DMS153 (cell line): Measurements from ENCODE around the gene CCM2.
"Not testable (repeated sequence)": the region's sequence is repeated elsewhere in the genome, so short reads cannot be mapped to it uniquely, and the experiment has no call there.

Source experiments
- DNase-seq: peaks from one replicate; lab custom pipeline; 2025; lab: John Stamatoyannopoulos, UW

The CCM2 gene

DNA sequence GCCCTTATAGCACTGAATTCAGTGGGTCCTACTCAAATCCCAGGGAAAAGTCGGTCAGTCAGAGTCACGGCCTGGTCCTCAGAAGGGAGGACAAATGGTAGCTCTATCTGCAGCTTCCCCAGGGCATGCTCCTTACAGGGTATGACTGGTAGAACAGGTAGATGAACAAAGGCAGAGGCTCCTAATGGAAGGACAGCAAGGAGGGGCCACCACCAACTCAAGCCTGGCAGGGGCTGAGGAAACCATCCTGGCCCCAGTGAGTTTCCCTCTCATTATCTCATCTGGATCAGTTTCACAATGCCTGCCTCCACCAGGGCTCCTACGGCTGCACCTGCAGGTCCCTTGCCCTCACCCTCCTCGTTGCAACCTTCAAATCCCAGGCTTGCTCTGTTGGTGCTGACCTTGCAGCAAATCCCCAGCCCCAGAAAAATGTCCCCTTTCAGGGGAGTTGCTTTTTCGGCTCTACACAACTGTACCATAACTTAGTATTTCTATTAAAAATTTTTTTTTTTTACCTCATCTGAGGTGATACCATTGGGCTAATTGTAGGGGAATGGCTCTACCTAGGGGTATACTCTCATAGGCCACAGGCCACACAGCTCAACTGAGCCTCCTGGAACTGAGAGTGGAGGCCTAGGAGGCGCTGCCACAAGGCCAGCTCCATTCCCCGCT, 18.8 kb upstream of the CCM2 start:
- no peak for DNase-seq

DNA sequence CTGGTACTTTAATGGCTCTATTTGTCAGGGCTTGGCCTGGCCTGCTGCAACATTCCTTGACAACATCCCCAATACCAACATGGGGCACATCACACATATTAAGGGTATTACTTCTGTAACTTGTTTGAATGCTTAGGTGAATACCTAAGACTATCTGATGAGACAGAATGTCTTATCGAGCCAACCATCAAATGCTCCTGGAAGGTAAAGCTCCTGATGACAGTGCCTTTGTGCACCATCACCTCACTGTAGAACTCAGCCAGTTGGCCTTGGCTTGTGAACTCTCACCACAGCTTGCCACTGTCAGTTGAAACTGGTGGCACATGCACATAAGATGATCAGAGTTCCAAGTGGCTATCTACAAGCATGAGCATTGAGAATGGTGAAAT, 17.5 kb upstream of the CCM2 start:
- DNase-seq, result no peak

DNA sequence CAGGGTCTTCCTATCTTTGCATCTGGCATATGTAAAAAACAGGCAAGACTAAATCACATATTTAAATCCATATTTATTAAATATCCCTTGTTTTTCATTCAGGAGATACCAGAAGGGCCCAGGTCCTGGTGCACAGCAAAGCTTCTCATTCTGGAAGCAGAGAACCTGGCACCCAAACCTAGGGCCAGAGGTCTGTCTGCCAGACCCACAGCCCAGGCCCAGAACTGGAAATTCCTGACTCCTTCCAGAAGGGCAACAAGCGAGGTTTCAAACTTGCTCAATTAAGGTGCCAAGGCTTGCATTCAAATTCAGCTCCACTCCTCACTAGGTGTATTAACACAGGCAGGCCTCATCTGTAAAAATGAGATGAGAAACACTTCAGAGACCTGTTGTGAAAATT, 17.0 kb upstream of the CCM2 start:
- no peak for DNase-seq

DNA sequence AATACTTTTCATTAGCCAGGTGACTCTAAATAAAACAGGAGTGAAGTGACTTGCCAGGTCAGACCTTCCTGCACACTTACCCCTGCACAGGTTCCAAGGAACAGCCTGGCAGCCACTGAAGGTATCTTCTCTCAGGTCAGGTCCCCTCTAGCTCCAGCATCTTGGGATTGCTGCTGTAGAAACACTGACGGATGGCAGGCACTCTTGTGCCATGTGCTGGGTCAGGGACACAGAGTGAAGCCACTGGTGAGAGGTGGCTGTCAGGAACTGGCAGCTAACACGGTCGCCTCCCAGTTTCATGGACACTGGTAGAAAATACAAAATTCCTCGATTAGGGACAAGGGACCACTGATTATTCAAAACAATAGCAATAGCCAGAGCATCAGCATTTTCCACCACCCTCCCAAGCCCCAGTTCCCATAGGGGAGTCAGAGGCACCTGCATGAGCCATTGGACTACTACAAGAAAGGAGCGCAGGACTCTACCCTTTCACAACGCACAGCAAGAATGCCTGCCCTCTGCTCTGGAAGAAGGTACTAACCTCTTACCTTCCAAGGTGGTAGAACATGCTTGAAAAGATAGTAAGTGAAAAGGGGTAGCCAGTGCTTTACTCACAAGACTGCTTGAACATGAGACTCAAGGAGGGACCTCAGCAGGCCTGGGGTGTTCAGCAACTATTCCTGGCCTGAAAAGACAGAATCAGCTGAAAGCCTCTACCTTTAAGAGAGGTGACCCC, 16.1 kb upstream of the CCM2 start:
- DNase-seq, result no peak

DNA sequence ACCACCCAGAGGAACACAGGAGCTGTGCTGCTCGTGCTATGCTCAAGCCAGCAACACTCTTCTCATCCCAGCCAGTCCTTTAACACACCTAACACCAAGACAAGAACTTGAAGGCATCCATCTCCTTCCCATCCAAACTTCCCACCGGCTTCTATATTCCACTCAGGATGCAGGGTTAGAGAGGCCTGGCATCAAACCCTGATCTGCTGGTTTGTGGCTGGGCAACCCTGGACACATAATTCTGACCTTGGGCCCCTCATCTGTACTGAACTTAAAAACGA, 15.6 kb upstream of the CCM2 start:
- no peak for DNase-seq

DNA sequence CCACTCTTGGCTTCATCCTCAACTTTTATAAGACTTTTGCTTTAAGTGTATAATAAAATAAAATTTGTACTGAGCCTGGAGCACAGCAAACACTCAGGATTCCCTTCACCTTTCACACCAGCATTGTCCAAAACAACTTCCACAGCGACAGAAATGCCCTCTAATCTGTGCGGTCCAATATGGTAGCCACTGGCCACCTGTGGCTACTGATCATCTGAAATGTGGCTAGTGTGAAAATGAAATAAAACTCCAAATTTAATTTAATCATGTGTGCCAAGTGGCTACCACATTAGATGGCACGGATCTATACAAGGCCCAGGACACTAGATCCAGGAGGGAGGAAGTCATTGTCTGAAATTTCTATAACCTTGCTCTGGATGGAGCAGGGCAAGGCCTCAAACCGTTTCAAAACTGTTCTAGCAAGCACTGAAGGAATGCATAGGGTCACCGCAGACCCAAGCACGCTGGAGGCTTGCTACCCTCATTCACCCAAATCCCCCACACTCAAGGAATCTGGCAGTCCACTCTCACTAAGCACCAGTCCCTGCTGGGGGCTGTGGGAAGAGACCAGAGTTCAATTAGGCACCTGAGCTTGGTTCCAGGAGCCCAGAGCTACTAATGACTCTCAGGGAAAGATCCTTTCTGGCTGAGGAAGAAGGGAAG, 14.8 kb upstream of the CCM2 start:
- no peak for DNase-seq

DNA sequence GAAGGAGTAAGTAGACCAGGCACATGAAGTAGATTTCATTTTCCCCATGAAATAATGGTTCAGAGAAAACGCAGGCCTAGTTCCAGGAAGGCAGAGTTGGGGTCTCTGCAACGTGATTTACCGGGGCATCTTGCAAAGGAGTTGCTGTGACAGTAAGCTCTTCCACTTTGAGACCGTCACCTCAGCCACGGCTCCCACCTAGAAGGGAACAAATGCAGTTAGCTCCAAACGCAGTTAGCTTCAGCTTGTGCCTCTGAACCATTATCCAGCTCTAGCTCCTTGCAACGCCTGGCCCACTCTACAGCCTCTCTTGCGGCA, 14.1 kb upstream of the CCM2 start:
- DNase-seq, result no peak

DNA sequence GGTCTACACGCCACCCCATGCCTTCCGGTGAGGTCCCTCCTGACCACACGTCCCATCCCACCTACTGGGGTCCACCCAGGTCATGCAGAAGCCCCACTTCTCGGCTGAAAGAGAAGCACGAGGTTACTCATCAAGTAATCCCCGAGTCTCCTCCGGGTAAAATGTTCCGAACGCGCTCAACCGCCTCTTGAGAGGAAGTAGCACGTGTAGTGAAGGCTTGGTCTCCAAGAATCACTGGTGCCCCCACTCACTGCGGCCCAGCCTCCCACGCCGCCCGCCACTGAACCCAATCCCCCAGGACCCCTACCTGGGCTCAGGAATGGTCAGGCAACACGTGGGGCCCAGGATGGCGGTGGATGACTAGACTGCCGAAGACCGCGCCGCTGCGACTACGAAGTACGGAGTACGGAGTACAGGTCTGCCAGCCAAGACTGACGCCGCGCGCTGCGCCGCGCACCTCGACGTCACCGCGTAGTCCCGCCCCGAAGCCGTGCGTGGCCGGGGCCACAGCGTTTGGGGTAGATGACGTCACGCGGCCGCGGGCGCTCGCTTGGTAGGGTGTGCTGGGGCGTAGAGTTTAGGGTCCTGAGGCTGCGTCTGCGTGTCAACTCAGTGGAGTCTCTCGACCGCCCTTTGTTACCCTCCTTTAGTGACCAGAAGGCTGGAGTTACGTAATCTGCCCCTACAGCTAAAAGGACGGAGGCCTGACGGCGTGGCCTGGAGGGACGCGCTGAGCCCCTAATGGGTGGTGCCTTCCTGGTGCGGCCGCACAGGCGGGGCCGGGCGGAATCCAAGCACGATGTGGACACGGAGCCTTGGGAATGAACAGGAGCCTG, 13.6 kb upstream of the CCM2 start:
- peak; percentile 90 for DNase-seq

DNA sequence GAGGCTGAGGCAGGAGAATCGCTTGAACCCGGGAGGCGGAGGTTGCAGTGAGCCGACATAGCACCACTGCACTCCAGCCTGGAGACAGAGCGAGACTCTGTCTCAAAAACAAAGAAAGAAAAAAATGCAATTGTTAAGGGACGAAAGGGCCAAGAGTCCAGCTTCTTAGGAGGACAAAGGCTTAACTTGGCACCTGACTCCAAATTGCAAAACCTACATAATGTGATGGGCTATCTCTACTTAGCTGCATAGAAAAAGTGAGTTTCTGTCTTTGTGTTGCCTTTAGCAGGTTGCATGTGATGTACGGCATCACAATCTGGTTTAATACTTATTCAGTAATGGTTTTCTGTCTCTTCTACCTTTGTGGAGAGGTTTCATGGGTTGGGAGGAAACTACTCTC, 12.5 kb upstream of the CCM2 start:
- no peak for DNase-seq

DNA sequence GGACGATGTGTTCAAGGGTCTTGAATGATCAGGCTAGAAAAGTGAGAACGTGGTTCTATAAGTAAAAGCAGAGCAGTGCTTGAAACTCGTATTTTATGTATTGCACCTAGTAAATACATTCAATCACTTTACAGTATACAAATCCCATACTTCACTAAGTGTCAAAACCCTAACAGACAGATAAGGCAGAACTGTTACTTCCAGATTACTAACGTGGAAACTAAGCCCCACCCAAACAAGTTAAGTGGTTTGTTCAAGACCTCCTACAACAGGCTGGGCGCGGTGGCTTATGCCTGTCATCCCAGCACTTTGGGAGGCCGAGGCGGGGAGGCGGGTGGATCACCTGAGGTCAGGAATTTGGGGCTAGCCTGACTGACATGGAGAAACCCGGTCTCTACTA, 12.0 kb upstream of the CCM2 start:
- no peak for DNase-seq

DNA sequence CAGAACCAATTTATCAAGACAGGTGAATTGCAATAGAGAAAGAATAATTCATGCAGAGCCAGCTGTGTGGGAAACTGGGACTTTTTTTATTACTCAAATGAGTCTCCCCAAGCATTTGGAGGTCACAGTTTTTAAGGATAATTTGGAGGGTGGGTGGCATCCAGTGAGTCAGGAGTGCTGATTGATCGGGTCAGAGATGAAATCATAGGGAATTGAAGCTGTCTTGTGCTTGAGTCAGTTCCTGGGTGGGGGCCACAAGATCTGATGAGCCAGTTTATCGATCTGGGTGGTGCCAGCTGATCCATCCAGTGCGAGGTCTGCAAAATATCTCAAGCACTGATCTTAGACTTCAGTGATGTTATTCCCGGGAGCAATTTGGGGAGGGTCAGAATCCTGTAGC, 11.3 kb upstream of the CCM2 start:
- DNase-seq, result no peak

DNA sequence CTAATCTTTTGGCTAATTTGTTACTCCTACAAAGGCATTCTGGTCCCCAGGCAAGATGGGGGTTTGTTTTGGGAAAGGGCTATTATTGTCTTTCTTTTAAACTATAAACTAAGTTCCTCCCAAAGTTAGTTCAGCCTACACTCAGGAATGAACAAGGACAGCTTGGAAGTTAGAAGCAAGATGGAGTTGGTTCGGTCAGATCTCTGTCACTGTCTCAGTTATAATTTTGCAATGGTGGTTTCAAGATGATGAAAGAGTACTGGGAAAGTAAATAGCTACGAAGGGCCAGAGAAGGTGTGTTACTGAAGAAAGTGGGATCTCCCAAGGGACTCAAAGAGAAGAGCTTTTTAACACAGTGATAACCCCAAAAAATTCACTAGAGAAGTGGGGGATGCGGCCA, 10.9 kb upstream of the CCM2 start:
- DNase-seq, result no peak

DNA sequence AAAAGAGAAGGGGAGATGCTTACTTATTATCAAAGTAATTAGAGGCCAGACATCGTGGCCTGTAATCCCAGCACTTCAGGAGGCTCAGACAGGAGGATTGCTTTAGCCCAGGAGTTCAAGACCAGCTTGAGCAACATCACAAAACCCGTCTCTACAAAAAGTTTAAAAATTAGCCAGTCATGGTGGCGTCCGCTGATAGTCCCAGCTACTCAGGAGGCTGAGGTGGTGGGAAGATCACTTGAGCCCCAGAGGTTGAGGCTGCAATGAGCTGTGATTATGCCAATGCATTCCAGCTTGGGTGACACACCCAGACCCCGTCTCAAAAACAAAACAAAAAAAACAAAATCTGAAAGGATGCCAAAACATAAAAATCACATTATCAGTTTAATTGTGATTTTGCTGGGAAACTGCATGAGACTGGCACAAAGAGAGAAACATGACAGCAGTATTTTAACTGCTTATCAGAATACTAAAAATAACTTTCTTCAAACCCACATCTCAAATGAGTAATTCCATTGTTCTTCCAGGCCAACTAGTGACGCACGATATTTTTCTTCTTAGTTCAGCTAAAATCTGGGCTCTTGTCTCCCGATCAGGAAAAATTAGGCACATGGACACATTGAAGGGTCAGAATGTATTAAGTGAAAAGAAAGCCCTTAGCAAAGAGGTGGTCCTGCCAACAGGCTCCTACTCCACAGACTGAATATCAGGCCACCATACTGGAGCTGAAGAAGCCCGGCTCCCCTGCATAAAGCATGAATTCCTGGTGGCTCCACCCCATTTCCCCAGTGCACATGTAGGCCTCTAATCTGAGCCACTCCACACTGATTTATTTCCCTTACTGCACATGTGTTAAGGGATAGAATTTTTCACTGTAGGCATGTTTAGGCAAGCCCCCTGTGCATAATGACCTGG, 9.6 kb upstream of the CCM2 start:
- DNase-seq, result peak; percentile 53

DNA sequence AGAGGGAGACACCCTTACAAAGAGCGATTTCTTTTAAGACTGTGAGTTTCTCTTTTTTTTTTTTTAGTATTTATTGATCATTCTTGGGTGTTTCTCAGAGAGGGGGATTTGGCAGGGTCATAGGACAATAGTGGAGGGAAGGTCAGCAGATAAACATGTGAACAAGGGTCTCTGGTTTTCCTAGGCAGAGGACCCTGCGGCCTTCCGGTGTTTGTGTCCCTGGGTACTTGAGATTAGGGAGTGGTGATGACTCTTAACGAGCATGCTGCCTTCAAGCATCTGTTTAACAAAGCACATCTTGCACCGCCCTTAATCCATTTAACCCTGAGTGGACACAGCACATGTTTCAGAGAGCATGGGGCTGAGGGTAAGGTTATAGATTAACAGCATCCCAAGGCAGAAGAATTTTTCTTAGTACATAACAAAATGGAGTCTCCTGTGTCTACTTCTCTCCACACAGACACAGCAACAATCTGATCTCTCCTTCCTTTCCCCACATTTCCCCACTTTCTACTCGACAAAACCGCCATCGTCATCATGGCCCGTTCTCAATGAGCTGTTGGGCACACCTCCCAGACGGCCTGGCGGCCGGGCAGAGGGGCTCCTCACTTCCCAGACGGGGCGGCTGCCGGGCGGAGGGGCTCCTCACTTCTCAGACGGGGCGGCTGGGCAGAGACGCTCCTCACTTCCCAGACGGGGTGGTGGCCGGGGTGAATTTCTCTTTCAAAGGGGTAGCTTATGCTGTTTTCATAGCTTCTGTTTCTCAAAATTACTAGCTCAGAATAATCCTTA, 7.8 kb upstream of the CCM2 start:
- not testable (repeated sequence) for DNase-seq

DNA sequence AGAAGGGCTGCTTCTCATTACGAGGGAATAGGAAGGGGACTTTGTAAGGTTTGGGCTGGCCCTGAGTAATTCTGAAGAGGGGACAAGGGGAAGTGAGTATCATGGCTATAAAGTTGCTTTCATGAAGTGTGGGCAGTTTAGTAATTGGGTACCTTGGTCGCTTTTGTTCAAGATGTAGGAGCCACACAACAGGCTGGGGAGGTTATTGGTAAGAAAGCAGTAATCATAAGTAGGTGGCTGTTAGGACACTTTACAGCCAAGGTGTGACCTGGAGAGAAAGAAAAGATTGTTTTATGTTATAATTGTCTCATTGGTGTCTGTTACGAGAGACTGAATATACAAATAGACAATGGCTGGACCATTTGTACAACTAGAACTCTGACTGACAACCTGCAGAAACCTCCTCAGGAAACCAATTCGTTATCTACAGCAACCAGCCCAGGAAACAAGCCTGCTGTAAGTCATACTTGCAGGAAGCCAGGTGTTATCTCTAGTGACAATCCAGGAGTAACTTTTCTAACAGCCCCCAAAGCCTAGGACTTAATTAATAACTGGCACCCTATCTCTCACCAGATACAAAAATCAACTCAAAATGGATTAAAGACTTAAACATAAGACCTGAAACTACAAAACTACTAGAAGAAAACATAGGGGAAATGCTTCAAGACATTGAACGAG, 5.0 kb upstream of the CCM2 start:
- DNase-seq, result no peak

DNA sequence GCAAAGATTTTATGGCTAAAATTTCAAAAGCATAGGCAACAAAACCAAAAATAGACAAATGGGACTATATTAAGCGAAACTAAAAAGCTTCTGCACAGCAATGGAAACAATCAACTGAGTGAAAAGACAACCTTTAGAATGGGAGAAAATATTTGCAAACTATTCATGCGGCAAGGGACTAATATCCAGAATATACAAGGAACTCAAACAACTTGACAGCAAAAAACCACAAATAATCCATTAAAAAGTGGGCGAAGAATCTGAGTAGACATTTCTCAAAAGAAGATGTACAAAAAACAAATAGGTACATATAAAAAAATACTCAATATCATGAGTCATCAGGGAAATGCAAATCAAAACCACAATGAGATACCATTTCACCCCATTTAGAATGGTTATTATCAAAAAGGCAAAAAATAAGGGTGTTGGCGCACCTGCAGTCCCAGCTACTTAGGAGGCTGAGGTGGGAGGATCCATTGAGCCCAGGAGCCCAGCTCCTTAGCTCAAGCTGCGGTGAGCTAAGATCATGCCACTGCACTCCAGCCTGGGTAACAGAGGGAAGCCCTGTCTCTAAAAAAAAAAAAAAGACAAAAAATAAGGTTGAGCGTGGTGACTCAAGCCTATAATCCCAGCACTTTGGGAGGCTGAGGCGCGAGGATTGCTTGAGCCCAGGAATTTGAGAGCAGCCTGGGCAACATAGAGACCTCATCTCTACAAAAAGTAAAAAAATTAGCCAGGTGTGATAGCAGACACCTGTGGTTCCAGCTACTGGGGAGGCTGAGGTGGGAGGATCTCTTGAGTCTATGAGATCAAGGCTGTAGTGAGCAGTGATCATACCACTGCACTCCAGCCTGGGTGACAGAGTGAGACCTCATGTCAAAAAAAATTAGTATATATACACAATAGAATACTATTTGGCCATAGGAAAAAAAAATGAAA, 4.2 kb upstream of the CCM2 start:
- DNase-seq, result no peak

DNA sequence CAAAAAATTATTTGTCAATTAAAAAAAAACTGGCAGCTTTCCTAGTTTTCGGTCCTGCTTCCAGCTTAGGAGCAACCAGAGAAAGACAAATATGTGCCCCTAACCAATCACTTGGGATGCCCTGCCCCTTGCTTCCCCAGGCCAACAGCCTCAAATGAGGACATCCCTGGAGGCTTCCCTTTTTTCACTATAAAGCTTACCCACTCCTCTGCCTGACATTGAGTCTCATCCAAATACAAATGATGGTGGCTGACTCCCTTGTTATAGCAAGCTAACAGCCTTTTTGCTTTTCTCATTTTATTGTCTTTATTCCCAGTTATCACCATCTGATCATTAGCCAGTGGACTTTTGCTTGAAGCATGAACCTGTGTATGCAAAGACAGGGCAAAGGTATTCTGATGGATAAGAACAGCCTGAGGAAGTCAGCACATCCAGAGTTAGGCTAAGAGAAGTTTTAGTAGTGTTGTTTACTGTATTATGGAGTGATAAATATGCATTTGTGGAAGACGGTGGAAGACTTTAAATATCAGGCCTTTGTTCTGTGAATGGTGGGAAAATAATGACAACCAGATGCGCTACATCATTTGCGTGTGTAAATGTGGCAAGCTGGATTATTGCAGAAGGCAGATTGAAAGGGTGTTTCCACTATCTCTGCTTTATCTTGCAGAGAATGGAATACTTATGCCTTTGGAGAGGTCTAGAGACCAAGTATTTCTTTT, 1.7 kb upstream of the CCM2 start:
- no peak for DNase-seq

DNA sequence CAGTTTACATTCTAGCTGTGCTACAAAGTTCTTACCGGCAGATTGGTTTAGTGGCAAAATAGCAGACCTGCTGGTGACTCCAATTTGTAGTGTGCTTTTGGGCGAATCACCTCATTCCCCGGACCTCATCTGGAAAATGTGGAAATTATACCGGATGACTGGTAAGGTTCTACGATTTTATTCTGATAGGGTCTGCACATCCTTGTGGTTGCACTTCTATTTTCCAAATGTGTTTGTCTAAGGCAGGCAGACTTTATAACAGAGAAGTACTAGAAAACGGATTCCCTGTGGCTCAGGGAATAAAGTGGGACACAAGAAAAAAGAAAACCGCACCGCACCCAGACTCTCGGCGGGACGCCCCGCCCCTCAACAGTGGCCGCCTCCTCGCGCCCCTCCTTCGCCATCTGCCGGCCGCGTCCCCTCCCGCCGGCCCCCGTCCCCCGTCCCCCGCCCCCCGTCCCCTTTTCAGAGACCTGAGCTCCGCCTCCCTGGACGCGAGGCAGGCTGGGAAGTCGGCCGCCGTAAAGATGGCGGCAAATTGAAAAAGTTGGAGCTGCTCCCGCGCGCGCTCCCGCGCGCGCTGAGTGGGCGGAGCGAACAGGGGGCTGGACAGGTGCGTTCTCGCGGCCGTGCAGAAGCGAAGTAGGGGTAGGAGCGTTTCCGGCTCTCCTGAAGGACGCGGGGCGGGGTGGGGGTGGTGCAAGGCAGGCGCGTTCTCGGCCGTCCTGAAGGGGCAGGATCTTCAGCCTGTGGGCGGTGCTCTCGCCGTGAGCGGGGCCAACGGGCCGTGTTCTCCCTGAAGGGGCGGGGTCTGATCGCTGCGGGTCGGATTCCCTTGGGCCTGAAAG, 532 bp upstream of the CCM2 start:
- DNase-seq, result peak; percentile 100
